Measurements from ENCODE around the gene PRAMEF6. TPM values are rescaled to one million over a fixed set of nuclear protein-coding genes. Genes with fewer than 3 reads are reported as not detected.

PRAMEF6 gene
- not detected in 2 replicates for total RNA-seq

DNA sequence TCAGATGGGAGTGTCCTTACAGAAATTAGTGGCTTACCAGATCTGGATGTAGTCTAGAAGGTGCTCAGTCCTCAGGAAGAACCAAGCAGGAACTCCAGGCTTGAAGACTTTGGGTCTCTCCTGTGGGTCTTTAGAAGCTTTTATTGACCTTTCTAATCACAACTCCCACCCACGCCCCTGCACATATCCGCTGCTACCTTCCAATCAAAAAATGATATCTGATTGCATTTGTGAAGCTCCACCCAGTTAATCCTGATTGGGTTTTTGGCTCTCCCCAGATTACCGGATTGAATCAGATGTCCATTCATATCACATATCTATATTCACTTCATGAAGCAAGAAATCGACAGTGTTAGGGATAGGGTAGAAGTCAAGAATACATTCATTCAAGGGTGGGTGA is at the start of gene PRAMEF6:
PRAMEF6 (minus strand) TSS at position 101 of the 400 bp plus-strand sequence. CDS start 5,062 bp downstream, outside the sequence.

GRCh38 chr1:12916310-12916709 is 31.1 kb downstream of the PRAMEF6 start, which contains the start of gene PRAMEF7:
Gene PRAMEF7 (plus strand): TSS chr1:12916610. CDS start chr1:12917693, 1,083 bp downstream.

DNA sequence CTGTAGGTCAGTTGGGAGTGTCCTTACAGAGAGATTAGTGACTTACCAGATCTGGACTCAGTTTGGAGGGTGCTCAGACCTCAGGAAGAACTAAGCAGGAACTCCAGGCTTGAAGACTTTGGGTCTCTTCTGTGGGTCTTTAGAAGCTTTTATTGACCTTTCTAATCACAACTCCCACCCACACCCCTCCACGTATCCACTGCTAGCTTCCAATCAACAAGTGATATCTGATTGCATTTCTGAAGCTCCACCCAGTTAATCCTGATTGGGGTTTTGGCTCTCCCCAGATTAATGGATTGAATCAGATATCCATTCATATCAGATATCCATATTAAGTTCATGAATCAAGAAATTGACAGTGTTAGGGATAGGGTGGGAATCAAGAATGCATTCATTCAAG is 49.2 kb downstream of the PRAMEF6 start, which contains the start of gene PRAMEF10:
PRAMEF10 (minus strand) TSS at position 101 of the 400 bp plus-strand sequence. CDS start 2,423 bp downstream, outside the sequence.

Small RNA genes within 50 kb of the gene (small RNA-seq; reads per million reads assigned to genes)
- not detected for gene RNU6-1072P

Other genes starting within 250 kb of the PRAMEF6 start
- not detected in 2 replicates for gene AADACL3, start 231.5 kb downstream of the PRAMEF6 start, total RNA-seq
- not detected in 2 replicates for gene CFAP107, start 201.4 kb downstream of the PRAMEF6 start, total RNA-seq
- gene PRAMEF12, start 173.8 kb downstream of the PRAMEF6 start, total RNA-seq, result not detected in 2 replicates
- gene PRAMEF1, start 156.2 kb downstream of the PRAMEF6 start, total RNA-seq, result not detected in 2 replicates
- not detected in 2 replicates for gene PRAMEF11, start 116.2 kb downstream of the PRAMEF6 start, total RNA-seq
- not detected in 2 replicates for gene HNRNPCL1, start 98.9 kb downstream of the PRAMEF6 start, total RNA-seq
- gene PRAMEF2, start 90.5 kb downstream of the PRAMEF6 start, total RNA-seq, result not detected in 2 replicates
- gene PRAMEF4, start 61.4 kb downstream of the PRAMEF6 start, total RNA-seq, result not detected in 2 replicates
- not detected in 2 replicates for gene PRAMEF10, start 49.3 kb downstream of the PRAMEF6 start, total RNA-seq
- not detected in 2 replicates for gene PRAMEF7, start 31.0 kb downstream of the PRAMEF6 start, total RNA-seq
- not detected in 2 replicates for gene PRAMEF27, start 109.0 kb upstream of the PRAMEF6 start, total RNA-seq
- not detected in 2 replicates for gene HNRNPCL3, start 113.2 kb upstream of the PRAMEF6 start, total RNA-seq
- not detected in 2 replicates for gene PRAMEF25, start 123.2 kb upstream of the PRAMEF6 start, total RNA-seq
- not detected in 2 replicates for gene HNRNPCL2, start 169.3 kb upstream of the PRAMEF6 start, total RNA-seq
- gene PRAMEF26, start 208.4 kb upstream of the PRAMEF6 start, total RNA-seq, result not detected in 2 replicates
- not detected in 2 replicates for gene HNRNPCL4, start 218.1 kb upstream of the PRAMEF6 start, total RNA-seq
- gene PRAMEF9, start 224.3 kb upstream of the PRAMEF6 start, total RNA-seq, result not detected in 2 replicates

All from vein endothelial cell (primary cell).